SU-DHL-6 (cell line): ENCODE data around the gene IL17RC.

Source experiments
- H2AFZ ChIP-seq: fragments of 200-600 bp; sonication (generic); 2 replicates; pipeline ENCODE4 v1.6.1; 2014; ENCODE audit warnings: low read depth, mild to moderate bottlenecking, moderate library complexity, mixed read lengths, antibody characterized with exemption, low read length; ENCODE audit not compliant: severe bottlenecking
- H3F3A ChIP-seq: fragments of 200-600 bp; shearing (Covaris generic); 2 replicates; pipeline ENCODE4 v1.6.0; 2016; ENCODE audit warnings: antibody characterized with exemption, mild to moderate bottlenecking; ENCODE audit not compliant: insufficient read depth
- H3K27ac ChIP-seq: fragments of 200-600 bp; sonication (generic); 2 replicates; pipeline ENCODE4 v1.5.1; 2016; ENCODE audit warnings: low read depth, mild to moderate bottlenecking, low read length, moderate library complexity, mixed read lengths
- H3K27me3 ChIP-seq: fragments of 200-600 bp; sonication (generic), shearing (Covaris generic); 2 replicates; pipeline ENCODE4 v1.6.0; 2014; ENCODE audit warnings: mild to moderate bottlenecking, low read length
- H3K36me3 ChIP-seq: fragments of 200-600 bp; sonication (generic); 2 replicates; pipeline ENCODE4 v1.6.1; 2014; ENCODE audit warnings: mild to moderate bottlenecking, low read length, mixed read lengths
- H3K4me2 ChIP-seq: fragments of 300-600, 200-600 bp; shearing (Covaris generic), sonication (generic); 2 replicates; pipeline ENCODE4 v1.6.0; 2014; ENCODE audit warnings: low read length, low read depth, mild to moderate bottlenecking; ENCODE audit not compliant: poor library complexity, severe bottlenecking
- H3K4me3 ChIP-seq: fragments of 200-600 bp; sonication (generic); 2 replicates; pipeline ENCODE4 v1.5.1; 2014; ENCODE audit warnings: antibody characterized with exemption, low read length, mild to moderate bottlenecking, mixed read lengths; ENCODE audit not compliant: insufficient read depth, poor library complexity, severe bottlenecking
- H3K79me2 ChIP-seq: fragments of 200-600 bp; sonication (generic); 2 replicates; pipeline ENCODE4 v1.6.1; 2014; ENCODE audit warnings: mild to moderate bottlenecking, low read length, moderate library complexity; ENCODE audit not compliant: insufficient read depth
- H3K9ac ChIP-seq: fragments of 200-600 bp; sonication (generic); 2 replicates; pipeline ENCODE4 v1.7.0; 2014; ENCODE audit warnings: mild to moderate bottlenecking, low read length
- H3K9me2 ChIP-seq: fragments of 200-600 bp; sonication (generic); replicated peaks from 2 replicates; pipeline ENCODE4 v1.6.1; 2014; ENCODE audit warnings: low read length; ENCODE audit not compliant: insufficient read depth
- H3K9me3 ChIP-seq: fragments of 200-600 bp; sonication (generic); 2 replicates; pipeline ENCODE4 v1.6.1; 2014; ENCODE audit warnings: low read length, mixed read lengths; ENCODE audit not compliant: insufficient read depth
- H4K20me1 ChIP-seq: fragments of 200-600 bp; sonication (generic); 2 replicates; pipeline ENCODE4 v1.6.1; 2014; ENCODE audit warnings: low read depth, mild to moderate bottlenecking, antibody characterized with exemption, low read length, moderate library complexity, mixed read lengths
- CTCF ChIP-seq: fragments of 200-600 bp; sonication (generic); IDR thresholded peaks from one replicate; pipeline ENCODE4 v1.5.1; 2017; ENCODE audit warnings: antibody characterized with exemption, mild to moderate bottlenecking, low read length, moderate library complexity; ENCODE audit not compliant: insufficient read depth, poor library complexity, severe bottlenecking
- EZH2phosphoT487 ChIP-seq: fragments of 200-600 bp; sonication (generic), shearing (Covaris generic); conservative IDR thresholded peaks from 2 replicates; pipeline ENCODE4 v1.6.1; 2018; ENCODE audit warnings: mild to moderate bottlenecking, antibody characterized with exemption, low read length, moderate library complexity, mixed read lengths

Gene IL17RC

GRCh38 chr3:9911863-9912262, 5.0 kb upstream of the IL17RC start:
- Histone ChIP-seq H3K27ac (no peak overlapping the region), H3F3A (no peaks in the 10 kb centered on the region), H3K36me3 (no peaks in the 10 kb centered on the region), H3K4me3 (no peak overlapping the region), H3K27me3 (no peaks in the 10 kb centered on the region), H3K9me2 (no peaks in the 10 kb centered on the region), H4K20me1 (no peaks in the 10 kb centered on the region), H3K4me2 (no peak overlapping the region), H3K9ac (no peak overlapping the region), H3K79me2 (no peaks in the 10 kb centered on the region), H2AFZ (no peak overlapping the region), H3K9me3 (no peaks in the 10 kb centered on the region)
- TF ChIP-seq CTCF, result no peak
- no peak for TF ChIP-seq EZH2phosphoT487

GRCh38 chr3:9912294-9912935, 4.5 kb upstream of the IL17RC start:
- H4K20me1 ChIP-seq, result no peaks in the 10 kb centered on the region
- no peak overlapping the region for H3K9ac ChIP-seq
- no peak overlapping the region for H2AFZ ChIP-seq
- TF ChIP-seq CTCF (no peak), EZH2phosphoT487 (no peak)
- H3K9me3 ChIP-seq, result no peaks in the 10 kb centered on the region
- H3F3A ChIP-seq, result no peaks in the 10 kb centered on the region
- no peak overlapping the region for H3K4me3 ChIP-seq
- H3K36me3 ChIP-seq, result no peaks in the 10 kb centered on the region
- no peaks in the 10 kb centered on the region for H3K27me3 ChIP-seq
- no peak overlapping the region for H3K27ac ChIP-seq
- H3K4me2 ChIP-seq, result no peak overlapping the region
- no peaks in the 10 kb centered on the region for H3K79me2 ChIP-seq
- H3K9me2 ChIP-seq, result no peaks in the 10 kb centered on the region

GRCh38 chr3:9913601-9914000, 3.3 kb upstream of the IL17RC start:
- no peak overlapping the region for H3K4me2 ChIP-seq
- H3K79me2 ChIP-seq, result no peaks in the 10 kb centered on the region
- no peaks in the 10 kb centered on the region for H3K9me2 ChIP-seq
- H3K9me3 ChIP-seq, result no peaks in the 10 kb centered on the region
- no peaks in the 10 kb centered on the region for H3K36me3 ChIP-seq
- H3F3A ChIP-seq, result no peaks in the 10 kb centered on the region
- no peaks in the 10 kb centered on the region for H3K27me3 ChIP-seq
- H3K9ac ChIP-seq, result no peak overlapping the region
- no peak overlapping the region for H2AFZ ChIP-seq
- H3K4me3 ChIP-seq, result no peak overlapping the region
- H4K20me1 ChIP-seq, result no peaks in the 10 kb centered on the region
- TF ChIP-seq EZH2phosphoT487, result no peak
- no peak for TF ChIP-seq CTCF
- no peak overlapping the region for H3K27ac ChIP-seq
